Activated T-helper 1 cell treated with Interleukin-2 at 50 U/mL for 16 hours (primary cell): Measurements from ENCODE around the gene DIAPH3.

Experiments
- DNase-seq: peaks from one replicate; pipeline ENCODE4 v3.0.0-alpha.2; 2020; ENCODE audit warnings: low read depth

Gene DIAPH3

GRCh38 chr13:59782696-59783095 lies 381.0 kb downstream of the DIAPH3 start:
- no peak for DNase-seq

DNA sequence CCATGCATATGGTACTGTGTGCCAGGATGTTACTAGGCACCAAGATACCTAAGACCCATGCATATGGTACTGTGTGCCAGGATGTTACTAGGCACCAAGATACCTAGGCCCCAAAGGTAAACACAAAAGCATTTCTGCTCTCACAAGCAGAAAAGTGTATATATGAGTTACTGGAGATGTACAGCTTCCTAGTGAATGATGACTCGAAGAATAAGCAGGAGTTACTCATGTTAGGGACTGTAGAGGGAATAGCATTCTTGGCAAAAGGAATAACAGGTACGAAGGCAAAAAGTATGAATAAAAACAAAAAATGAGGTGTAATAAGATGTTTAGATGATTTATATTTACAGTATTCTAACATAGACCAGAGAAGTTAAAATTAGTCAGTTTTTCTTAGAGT lies 383.7 kb downstream of the DIAPH3 start:
- DNase-seq, result no peak

- DNase-seq, result no peak
Measured at GRCh38 chr13:59776924-59777690, 386.6 kb downstream of the DIAPH3 start.

DNA sequence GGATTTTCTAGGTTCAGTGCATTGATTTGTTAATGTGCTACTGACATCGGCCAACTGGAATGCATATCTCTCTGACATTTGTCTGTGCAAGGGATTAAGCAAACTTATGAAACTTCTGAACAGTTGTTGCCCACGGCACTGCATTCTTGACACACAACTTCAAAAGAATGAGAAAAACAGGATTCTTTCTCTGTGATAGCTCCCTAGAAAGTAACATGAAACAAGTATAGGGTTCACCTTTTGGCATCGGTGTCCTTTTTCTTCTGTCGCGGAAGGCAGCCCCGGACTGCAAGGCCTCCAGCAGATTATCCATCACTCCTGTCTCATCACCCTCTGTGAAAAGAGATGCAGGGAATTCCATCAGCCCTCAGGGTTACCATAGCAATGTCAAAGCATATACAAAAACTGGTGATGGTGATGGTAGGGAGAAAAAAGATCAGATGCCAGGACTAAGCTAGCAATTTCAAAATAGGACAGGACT lies 389.2 kb downstream of the DIAPH3 start:
- DNase-seq, result no peak

DNA sequence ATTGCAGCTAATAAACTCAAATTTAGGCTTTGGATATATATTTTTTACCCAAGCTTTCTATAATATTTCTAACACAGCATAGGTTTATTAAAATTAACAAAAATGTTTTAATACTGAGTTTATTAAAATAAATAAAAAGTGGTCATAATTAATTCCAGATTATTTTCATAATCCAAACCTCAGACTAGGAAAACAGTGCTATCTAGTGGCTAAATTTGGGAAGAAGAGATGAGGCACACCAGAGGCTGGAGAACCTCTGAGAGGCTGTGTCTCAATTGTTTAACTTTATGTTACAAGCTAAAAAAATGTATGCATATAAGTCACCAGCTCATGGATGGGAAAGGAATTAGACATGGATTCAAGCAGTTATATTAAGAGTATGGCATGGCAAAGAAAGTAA lies 392.5 kb downstream of the DIAPH3 start:
- no peak for DNase-seq

GRCh38 chr13:59770451-59770850 lies 393.3 kb downstream of the DIAPH3 start:
- DNase-seq, result no peak

DNA sequence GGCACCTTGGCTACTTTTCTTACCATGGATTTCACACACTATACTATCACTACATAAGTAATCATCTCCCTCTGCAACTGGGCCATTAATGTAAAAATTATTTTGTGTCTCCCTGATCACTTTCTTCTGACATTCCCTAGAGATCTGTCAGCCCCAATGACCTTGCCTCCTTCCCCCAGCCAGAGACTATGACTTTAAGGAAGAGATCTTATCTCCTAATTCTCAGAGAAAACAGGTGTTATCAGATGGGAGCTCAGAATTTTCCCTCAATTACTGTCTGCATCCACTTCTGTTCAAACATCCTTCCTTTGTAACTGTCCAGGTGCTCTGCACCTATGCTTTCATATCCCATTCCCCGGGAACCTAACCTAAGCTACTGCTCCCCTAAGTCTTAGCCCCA lies 397.5 kb downstream of the DIAPH3 start:
- no peak for DNase-seq

- DNase-seq, result no peak
Measured at GRCh38 chr13:59755632-59756290, 408.0 kb downstream of the DIAPH3 start.

GRCh38 chr13:59754411-59754810 lies 409.3 kb downstream of the DIAPH3 start:
- DNase-seq, result no peak

DNA sequence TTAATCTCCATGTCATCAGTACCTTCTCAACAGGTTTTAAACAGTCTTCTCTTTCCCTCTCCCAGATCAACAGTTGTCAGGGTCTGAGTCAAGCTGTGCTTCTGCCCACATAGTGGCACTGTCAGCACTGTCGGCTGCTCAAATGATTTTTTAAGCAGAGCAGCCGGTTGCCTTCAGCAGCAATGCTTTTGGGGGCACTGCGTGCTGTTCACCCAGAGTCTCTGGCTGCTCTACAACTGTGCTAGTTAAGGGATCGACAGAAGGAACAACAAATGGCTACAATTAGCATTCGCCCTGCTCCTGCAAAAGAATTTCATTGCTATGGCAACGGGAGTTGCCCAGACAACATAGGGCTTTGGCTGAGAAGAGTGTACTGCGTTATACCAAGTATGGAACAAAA lies 412.9 kb downstream of the DIAPH3 start:
- no peak for DNase-seq

DNA sequence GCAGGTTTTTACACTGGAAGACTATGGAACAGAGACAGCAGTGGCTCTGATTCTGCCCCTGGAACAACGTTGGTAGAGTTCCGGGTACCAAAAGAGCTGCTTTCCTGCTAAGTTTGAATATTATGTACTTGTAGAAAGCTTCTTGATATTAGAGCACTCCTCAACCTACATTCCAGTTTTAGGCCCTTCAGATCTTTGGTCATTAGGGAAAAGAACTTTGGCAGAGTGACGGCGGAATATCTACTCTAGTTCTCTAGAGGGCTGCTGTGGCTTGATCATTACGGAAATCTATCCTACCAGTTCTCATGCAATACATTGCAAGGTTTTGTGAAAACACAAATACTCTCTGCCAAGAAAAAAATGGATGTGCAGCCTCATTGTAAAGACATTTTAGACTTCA lies 415.7 kb downstream of the DIAPH3 start:
- DNase-seq, result no peak

DNA sequence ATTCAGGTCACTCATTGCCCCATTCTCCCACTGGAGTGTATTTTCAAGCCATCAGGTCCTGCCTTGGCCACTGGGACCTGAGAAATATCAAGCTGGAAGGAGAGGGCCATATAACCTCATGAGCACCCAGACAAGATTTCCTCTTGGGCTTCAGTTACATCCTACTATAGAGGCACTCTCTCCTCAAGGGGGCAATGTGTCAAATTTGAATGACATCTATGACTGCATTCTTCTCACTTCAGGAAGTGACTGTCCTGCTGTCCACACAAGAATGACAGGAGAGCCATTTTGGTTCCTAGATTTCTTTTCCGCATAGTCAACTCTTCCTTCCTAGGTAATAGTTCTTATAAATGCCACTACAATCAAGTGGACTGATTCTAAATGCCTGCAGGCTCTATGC lies 416.2 kb downstream of the DIAPH3 start:
- no peak for DNase-seq

- no peak for DNase-seq
Measured at GRCh38 chr13:59746291-59746962, 417.3 kb downstream of the DIAPH3 start.

DNA sequence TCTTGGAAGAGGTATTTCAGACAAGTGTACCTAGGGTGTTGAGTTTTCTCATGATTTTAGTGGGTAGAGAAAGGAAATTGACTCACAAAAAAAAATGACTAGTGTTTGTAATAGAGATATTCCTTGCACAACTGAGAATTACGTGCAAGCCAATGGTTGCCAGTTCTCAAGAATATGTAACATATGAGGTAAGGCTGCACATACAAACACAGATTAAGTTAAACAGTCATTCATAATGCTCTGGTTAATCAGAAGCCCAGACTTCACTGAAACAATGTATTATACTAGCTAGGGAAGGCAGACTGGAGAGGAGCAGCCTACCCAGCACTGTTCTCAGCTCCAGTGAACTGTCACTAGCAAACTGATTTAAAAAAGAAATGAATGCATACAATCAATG lies 418.3 kb downstream of the DIAPH3 start:
- DNase-seq, result no peak

GRCh38 chr13:59744747-59745391 lies 418.9 kb downstream of the DIAPH3 start:
- no peak for DNase-seq

DNA sequence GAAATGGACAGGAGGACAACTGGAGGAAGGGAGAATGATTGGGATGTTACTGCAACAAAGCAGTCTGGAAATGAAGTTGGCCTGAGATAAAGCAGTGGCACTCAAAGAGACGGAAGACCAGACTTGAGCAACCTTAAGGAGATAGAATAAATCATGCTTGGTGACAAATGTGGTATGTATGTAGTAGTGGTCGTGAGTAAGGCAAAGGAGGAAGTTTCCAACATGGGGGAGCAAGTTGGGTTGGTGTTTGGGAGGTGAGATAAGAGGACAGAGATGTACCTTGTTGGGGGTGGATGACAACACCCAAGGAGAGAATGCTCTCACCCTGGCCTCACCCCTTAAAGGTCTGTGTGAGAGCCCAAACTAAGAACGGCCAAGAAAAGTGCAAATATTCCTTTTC lies 420.5 kb downstream of the DIAPH3 start:
- no peak for DNase-seq

GRCh38 chr13:59742467-59742866 lies 421.3 kb downstream of the DIAPH3 start:
- DNase-seq, result no peak

GRCh38 chr13:59738921-59739320 lies 424.8 kb downstream of the DIAPH3 start:
- DNase-seq, result no peak

GRCh38 chr13:59734393-59734792 lies 429.3 kb downstream of the DIAPH3 start:
- DNase-seq, result no peak

GRCh38 chr13:59733744-59734143 lies 430.0 kb downstream of the DIAPH3 start:
- DNase-seq, result no peak

- DNase-seq, result no peak
Measured at GRCh38 chr13:59730026-59730425, 433.7 kb downstream of the DIAPH3 start.

- no peak for DNase-seq
Measured at GRCh38 chr13:59728896-59729545, 434.7 kb downstream of the DIAPH3 start.
